Measurements from ENCODE around the gene FOXD4L3.
"Not testable (repeated sequence)": the region's sequence is repeated elsewhere in the genome, so short reads cannot be mapped to it uniquely, and the experiment has no call there.

FOXD4L3 gene

GRCh38 chr9:68324518-68324917 lies 21.9 kb downstream of the FOXD4L3 start:
- H3K4me3 ChIP-seq (ENCODE audit: low read depth, low read length); H3K4me1 ChIP-seq (ENCODE audit: control insufficient read depth, insufficient read depth, low read length): not testable (repeated sequence)

DNA sequence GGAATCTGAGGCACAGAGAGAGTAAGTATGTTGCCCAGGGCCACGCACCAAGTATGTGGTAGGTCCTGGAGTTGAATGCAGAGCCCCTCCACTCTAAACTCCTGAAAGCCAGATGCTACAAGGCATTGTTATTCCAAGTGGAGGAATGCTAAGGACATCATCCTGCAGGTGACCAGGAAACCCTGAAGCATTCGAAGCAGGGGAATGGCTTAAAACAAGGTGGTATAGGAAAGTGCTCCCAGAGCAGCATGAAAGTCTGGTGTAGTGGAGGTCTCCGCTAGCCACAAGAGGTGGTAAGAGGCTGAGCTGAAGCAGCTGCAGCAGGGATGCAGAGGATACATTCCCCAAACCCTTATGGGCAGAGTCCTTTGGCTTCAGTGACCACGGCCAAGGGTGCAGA lies 26.4 kb downstream of the FOXD4L3 start:
- H3K4me1 ChIP-seq (ENCODE audit: control insufficient read depth, insufficient read depth, low read length); H3K27ac ChIP-seq (ENCODE audit: low read depth, low read length); H3K9ac ChIP-seq (ENCODE audit: low read length); H3K4me3 ChIP-seq (ENCODE audit: low read depth, low read length); H3K27me3 ChIP-seq (ENCODE audit: control insufficient read depth, insufficient read depth, low read length); H3K36me3 ChIP-seq (ENCODE audit: control insufficient read depth, insufficient read depth, low read length); H3K9me3 ChIP-seq (ENCODE audit: control insufficient read depth, insufficient read depth, low read depth, low read length): not testable (repeated sequence)

More at GRCh38 chr9:68324518-68324917, 21.9 kb downstream of the FOXD4L3 start:
- H3K9me3 ChIP-seq (ENCODE audit: control insufficient read depth, insufficient read depth, low read depth, low read length); H3K9ac ChIP-seq (ENCODE audit: low read length); H3K27ac ChIP-seq (ENCODE audit: low read depth, low read length); H3K36me3 ChIP-seq (ENCODE audit: control insufficient read depth, insufficient read depth, low read length): not testable (repeated sequence)
- peaks cover 12% of the 10 kb centered on the region for H3K27me3 ChIP-seq (ENCODE audit: control insufficient read depth, insufficient read depth, low read length)

DNA sequence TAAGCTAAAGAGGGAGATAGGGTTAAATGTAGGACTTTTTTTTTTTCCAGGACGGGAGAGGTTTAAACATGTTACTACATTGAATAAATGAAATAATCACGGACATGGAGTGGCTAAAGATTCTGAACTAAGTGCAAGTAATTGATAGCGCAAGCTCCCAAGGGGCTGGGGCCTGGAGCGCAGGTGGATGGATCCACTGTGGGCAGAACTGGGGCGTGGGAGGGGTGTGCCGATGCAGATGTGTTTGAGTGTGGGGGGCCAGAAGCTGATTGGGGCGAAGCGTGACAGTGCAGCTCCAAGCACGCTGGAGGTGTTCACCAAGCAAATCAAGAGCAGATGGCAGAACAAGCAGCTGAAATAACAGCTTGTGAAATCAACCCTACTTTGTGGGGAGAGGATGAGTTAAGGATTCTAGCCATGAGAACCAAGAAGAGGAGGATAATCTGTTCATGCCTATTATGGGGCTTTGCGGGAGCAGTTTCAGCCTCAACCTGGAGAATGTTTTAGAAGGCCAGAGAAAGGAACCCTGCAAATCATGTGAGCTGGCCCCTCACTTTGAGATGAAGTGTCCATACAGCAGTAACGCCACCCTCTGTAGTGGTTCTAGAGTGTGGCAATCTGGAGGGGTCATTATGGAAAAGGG lies 28.0 kb downstream of the FOXD4L3 start:
- not testable (repeated sequence) for H3K4me3 ChIP-seq (ENCODE audit: low read depth, low read length); H3K36me3 ChIP-seq (ENCODE audit: control insufficient read depth, insufficient read depth, low read length); H3K4me1 ChIP-seq (ENCODE audit: control insufficient read depth, insufficient read depth, low read length); H3K27ac ChIP-seq (ENCODE audit: low read depth, low read length); H3K9me3 ChIP-seq (ENCODE audit: control insufficient read depth, insufficient read depth, low read depth, low read length); H3K9ac ChIP-seq (ENCODE audit: low read length); H3K27me3 ChIP-seq (ENCODE audit: control insufficient read depth, insufficient read depth, low read length)

- H3K4me3 ChIP-seq (ENCODE audit: low read depth, low read length); H3K27ac ChIP-seq (ENCODE audit: low read depth, low read length); H3K4me1 ChIP-seq (ENCODE audit: control insufficient read depth, insufficient read depth, low read length); H3K27me3 ChIP-seq (ENCODE audit: control insufficient read depth, insufficient read depth, low read length); H3K9me3 ChIP-seq (ENCODE audit: control insufficient read depth, insufficient read depth, low read depth, low read length); H3K9ac ChIP-seq (ENCODE audit: low read length); H3K36me3 ChIP-seq (ENCODE audit: control insufficient read depth, insufficient read depth, low read length): not testable (repeated sequence)
Observed at GRCh38 chr9:68332122-68332521, 29.5 kb downstream of the FOXD4L3 start.

DNA sequence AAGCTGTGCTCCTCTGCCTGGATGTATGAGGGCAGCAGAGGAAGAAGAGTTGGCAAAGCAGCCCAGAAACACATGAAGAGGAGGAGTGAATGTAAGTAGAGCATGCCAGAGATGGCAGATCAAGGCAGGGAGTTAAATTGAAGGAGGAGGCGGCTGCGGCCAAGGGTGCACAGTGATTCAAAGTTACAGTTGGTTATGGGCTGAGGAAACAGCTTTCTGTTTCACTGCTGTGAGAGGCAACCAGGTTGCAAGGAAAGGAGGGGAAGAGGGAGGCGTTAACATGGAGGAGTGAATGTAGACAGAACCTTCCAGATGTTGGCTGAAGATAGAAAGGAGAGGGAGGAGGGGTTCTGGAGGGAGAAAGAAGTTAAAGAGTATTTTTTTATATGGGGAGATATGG lies 33.3 kb downstream of the FOXD4L3 start:
- H3K36me3 ChIP-seq (ENCODE audit: control insufficient read depth, insufficient read depth, low read length); H3K27me3 ChIP-seq (ENCODE audit: control insufficient read depth, insufficient read depth, low read length); H3K9ac ChIP-seq (ENCODE audit: low read length); H3K27ac ChIP-seq (ENCODE audit: low read depth, low read length); H3K9me3 ChIP-seq (ENCODE audit: control insufficient read depth, insufficient read depth, low read depth, low read length); H3K4me3 ChIP-seq (ENCODE audit: low read depth, low read length); H3K4me1 ChIP-seq (ENCODE audit: control insufficient read depth, insufficient read depth, low read length): not testable (repeated sequence)

GRCh38 chr9:68336639-68337339 lies 34.1 kb downstream of the FOXD4L3 start:
- not testable (repeated sequence) for H3K36me3 ChIP-seq (ENCODE audit: control insufficient read depth, insufficient read depth, low read length); H3K9ac ChIP-seq (ENCODE audit: low read length); H3K4me1 ChIP-seq (ENCODE audit: control insufficient read depth, insufficient read depth, low read length); H3K27me3 ChIP-seq (ENCODE audit: control insufficient read depth, insufficient read depth, low read length); H3K4me3 ChIP-seq (ENCODE audit: low read depth, low read length); H3K9me3 ChIP-seq (ENCODE audit: control insufficient read depth, insufficient read depth, low read depth, low read length); H3K27ac ChIP-seq (ENCODE audit: low read depth, low read length)

GRCh38 chr9:68338000-68338399 lies 35.3 kb downstream of the FOXD4L3 start:
- H3K4me3 ChIP-seq (ENCODE audit: low read depth, low read length); H3K9me3 ChIP-seq (ENCODE audit: control insufficient read depth, insufficient read depth, low read depth, low read length); H3K4me1 ChIP-seq (ENCODE audit: control insufficient read depth, insufficient read depth, low read length): not testable (repeated sequence)

GRCh38 chr9:68342265-68343025 lies 39.8 kb downstream of the FOXD4L3 start:
- H3K4me3 ChIP-seq (ENCODE audit: low read depth, low read length); H3K27ac ChIP-seq (ENCODE audit: low read depth, low read length); H3K36me3 ChIP-seq (ENCODE audit: control insufficient read depth, insufficient read depth, low read length); H3K9me3 ChIP-seq (ENCODE audit: control insufficient read depth, insufficient read depth, low read depth, low read length); H3K4me1 ChIP-seq (ENCODE audit: control insufficient read depth, insufficient read depth, low read length); H3K27me3 ChIP-seq (ENCODE audit: control insufficient read depth, insufficient read depth, low read length); H3K9ac ChIP-seq (ENCODE audit: low read length): not testable (repeated sequence)

More at GRCh38 chr9:68338000-68338399, 35.3 kb downstream of the FOXD4L3 start:
- not testable (repeated sequence) for H3K27me3 ChIP-seq (ENCODE audit: control insufficient read depth, insufficient read depth, low read length); H3K36me3 ChIP-seq (ENCODE audit: control insufficient read depth, insufficient read depth, low read length); H3K27ac ChIP-seq (ENCODE audit: low read depth, low read length); H3K9ac ChIP-seq (ENCODE audit: low read length)

- not testable (repeated sequence) for H3K9ac ChIP-seq (ENCODE audit: low read length); H3K4me3 ChIP-seq (ENCODE audit: low read depth, low read length); H3K27ac ChIP-seq (ENCODE audit: low read depth, low read length); H3K4me1 ChIP-seq (ENCODE audit: control insufficient read depth, insufficient read depth, low read length); H3K36me3 ChIP-seq (ENCODE audit: control insufficient read depth, insufficient read depth, low read length); H3K9me3 ChIP-seq (ENCODE audit: control insufficient read depth, insufficient read depth, low read depth, low read length)
- H3K27me3 ChIP-seq (ENCODE audit: control insufficient read depth, insufficient read depth, low read length): peaks cover 13% of the 10 kb centered on the region
Observed at GRCh38 chr9:68343242-68343641, 40.6 kb downstream of the FOXD4L3 start.

- not testable (repeated sequence) for H3K36me3 ChIP-seq (ENCODE audit: control insufficient read depth, insufficient read depth, low read length)
- H3K27me3 ChIP-seq (ENCODE audit: control insufficient read depth, insufficient read depth, low read length): peaks cover 16% of the 10 kb centered on the region
Observed at GRCh38 chr9:68343992-68344391, 41.3 kb downstream of the FOXD4L3 start.

DNA sequence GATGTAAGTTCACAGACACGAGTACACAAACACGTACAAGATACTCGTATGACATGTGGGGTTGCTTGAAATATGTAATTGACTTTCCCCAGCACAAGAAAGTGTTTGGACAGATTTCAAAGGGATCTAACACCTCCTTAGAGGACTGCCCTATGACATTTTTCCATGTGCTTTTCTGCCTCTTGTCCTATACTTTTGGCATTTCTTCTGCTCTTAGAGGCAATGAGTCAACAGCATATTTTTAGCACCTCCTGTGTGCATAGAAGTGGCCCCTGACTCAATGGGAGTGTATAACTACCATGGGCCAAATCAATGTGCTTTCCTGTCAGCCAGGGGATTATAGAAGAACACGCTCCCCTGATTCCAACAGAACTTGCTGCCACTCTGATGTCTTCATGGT lies 49.0 kb downstream of the FOXD4L3 start:
- H3K9me3 ChIP-seq (ENCODE audit: control insufficient read depth, insufficient read depth, low read depth, low read length); H3K4me3 ChIP-seq (ENCODE audit: low read depth, low read length); H3K36me3 ChIP-seq (ENCODE audit: control insufficient read depth, insufficient read depth, low read length); H3K4me1 ChIP-seq (ENCODE audit: control insufficient read depth, insufficient read depth, low read length); H3K27ac ChIP-seq (ENCODE audit: low read depth, low read length); H3K9ac ChIP-seq (ENCODE audit: low read length): not testable (repeated sequence)
- peaks cover 51% of the 10 kb centered on the region for H3K27me3 ChIP-seq (ENCODE audit: control insufficient read depth, insufficient read depth, low read length)

More at GRCh38 chr9:68343992-68344391, 41.3 kb downstream of the FOXD4L3 start:
- H3K4me1 ChIP-seq (ENCODE audit: control insufficient read depth, insufficient read depth, low read length); H3K9me3 ChIP-seq (ENCODE audit: control insufficient read depth, insufficient read depth, low read depth, low read length); H3K4me3 ChIP-seq (ENCODE audit: low read depth, low read length); H3K27ac ChIP-seq (ENCODE audit: low read depth, low read length); H3K9ac ChIP-seq (ENCODE audit: low read length): not testable (repeated sequence)
